Measurements from ENCODE around the gene PCNX3.
A peak's percentile ranks its signal among the peaks of the same experiment; 100 is the strongest.

The PCNX3 gene

GRCh38 chr11:65616575-65617001 is 1.0 kb downstream of the PCNX3 start:
- Histone ChIP-seq H3K9me3 (ENCODE audit: control insufficient read depth, insufficient read depth, low read length) (no peaks in the 10 kb centered on the region), H3K9ac (ENCODE audit: low read depth, low read length) (peak overlapping the region; percentile 68; the same call in 1 of the 2 replicates), H3K4me1 (ENCODE audit: insufficient read depth, low read length) (peaks cover 12% of the 10 kb centered on the region; the same call in 1 of the 2 replicates), H3K36me3 (ENCODE audit: insufficient read depth, low read length) (peaks cover 10% of the 10 kb centered on the region; the same call in 1 of the 2 replicates)

- Histone ChIP-seq H3K4me1 (ENCODE audit: insufficient read depth, low read length) (peaks cover 5% of the 10 kb centered on the region; the same call in 1 of the 2 replicates), H3K36me3 (ENCODE audit: insufficient read depth, low read length) (peaks cover 15% of the 10 kb centered on the region), H3K9me3 (ENCODE audit: control insufficient read depth, insufficient read depth, low read length) (no peaks in the 10 kb centered on the region), H3K9ac (ENCODE audit: low read depth, low read length) (no peak overlapping the region)
Observed at GRCh38 chr11:65617136-65617850, 1.7 kb downstream of the PCNX3 start.

- H3K36me3 ChIP-seq (ENCODE audit: insufficient read depth, low read length), result peaks cover 16% of the 10 kb centered on the region
- no peak overlapping the region for H3K9ac ChIP-seq (ENCODE audit: low read depth, low read length)
- H3K4me1 ChIP-seq (ENCODE audit: insufficient read depth, low read length), result no peaks in the 10 kb centered on the region
- H3K9me3 ChIP-seq (ENCODE audit: control insufficient read depth, insufficient read depth, low read length), result no peaks in the 10 kb centered on the region
Observed at GRCh38 chr11:65617990-65618751, 2.6 kb downstream of the PCNX3 start.

- Histone ChIP-seq H3K4me1 (ENCODE audit: insufficient read depth, low read length) (no peaks in the 10 kb centered on the region), H3K9ac (ENCODE audit: low read depth, low read length) (no peak overlapping the region), H3K9me3 (ENCODE audit: control insufficient read depth, insufficient read depth, low read length) (no peaks in the 10 kb centered on the region), H3K36me3 (ENCODE audit: insufficient read depth, low read length) (peaks cover 16% of the 10 kb centered on the region)
Observed at GRCh38 chr11:65618763-65619162, 3.2 kb downstream of the PCNX3 start.

GRCh38 chr11:65619281-65619928 is 3.8 kb downstream of the PCNX3 start:
- H3K9ac ChIP-seq (ENCODE audit: low read depth, low read length), result no peak overlapping the region
- H3K36me3 ChIP-seq (ENCODE audit: insufficient read depth, low read length), result peaks cover 16% of the 10 kb centered on the region
- no peaks in the 10 kb centered on the region for H3K4me1 ChIP-seq (ENCODE audit: insufficient read depth, low read length)
- H3K9me3 ChIP-seq (ENCODE audit: control insufficient read depth, insufficient read depth, low read length), result no peaks in the 10 kb centered on the region

GRCh38 chr11:65620666-65621065 is 5.1 kb downstream of the PCNX3 start:
- no peaks in the 10 kb centered on the region for H3K4me1 ChIP-seq (ENCODE audit: insufficient read depth, low read length)
- H3K9me3 ChIP-seq (ENCODE audit: control insufficient read depth, insufficient read depth, low read length), result no peaks in the 10 kb centered on the region
- peaks cover 16% of the 10 kb centered on the region for H3K36me3 ChIP-seq (ENCODE audit: insufficient read depth, low read length)
- no peak overlapping the region for H3K9ac ChIP-seq (ENCODE audit: low read depth, low read length)

GRCh38 chr11:65621460-65621859 is 5.9 kb downstream of the PCNX3 start:
- H3K9me3 ChIP-seq (ENCODE audit: control insufficient read depth, insufficient read depth, low read length), result no peaks in the 10 kb centered on the region
- peaks cover 17% of the 10 kb centered on the region for H3K36me3 ChIP-seq (ENCODE audit: insufficient read depth, low read length)
- H3K9ac ChIP-seq (ENCODE audit: low read depth, low read length), result no peak overlapping the region

GRCh38 chr11:65622011-65622410 is 6.4 kb downstream of the PCNX3 start:
- no peaks in the 10 kb centered on the region for H3K4me1 ChIP-seq (ENCODE audit: insufficient read depth, low read length)
- H3K36me3 ChIP-seq (ENCODE audit: insufficient read depth, low read length), result peaks cover 22% of the 10 kb centered on the region
- no peaks in the 10 kb centered on the region for H3K9me3 ChIP-seq (ENCODE audit: control insufficient read depth, insufficient read depth, low read length)
- H3K9ac ChIP-seq (ENCODE audit: low read depth, low read length), result no peak overlapping the region

More at GRCh38 chr11:65621460-65621859, 5.9 kb downstream of the PCNX3 start:
- H3K4me1 ChIP-seq (ENCODE audit: insufficient read depth, low read length), result no peaks in the 10 kb centered on the region

GRCh38 chr11:65623177-65623576 is 7.6 kb downstream of the PCNX3 start:
- Histone ChIP-seq H3K4me1 (ENCODE audit: insufficient read depth, low read length) (no peaks in the 10 kb centered on the region), H3K9me3 (ENCODE audit: control insufficient read depth, insufficient read depth, low read length) (no peaks in the 10 kb centered on the region), H3K9ac (ENCODE audit: low read depth, low read length) (no peak overlapping the region), H3K36me3 (ENCODE audit: insufficient read depth, low read length) (peaks cover 21% of the 10 kb centered on the region)

GRCh38 chr11:65623852-65624616 is 8.5 kb downstream of the PCNX3 start:
- Histone ChIP-seq H3K4me1 (ENCODE audit: insufficient read depth, low read length) (no peaks in the 10 kb centered on the region), H3K36me3 (ENCODE audit: insufficient read depth, low read length) (peaks cover 21% of the 10 kb centered on the region), H3K9ac (ENCODE audit: low read depth, low read length) (no peak overlapping the region), H3K9me3 (ENCODE audit: control insufficient read depth, insufficient read depth, low read length) (no peaks in the 10 kb centered on the region)

- H3K36me3 ChIP-seq (ENCODE audit: insufficient read depth, low read length), result peaks cover 26% of the 10 kb centered on the region
Observed at GRCh38 chr11:65624931-65625627, 9.5 kb downstream of the PCNX3 start.

GRCh38 chr11:65625628-65626342 is 10.2 kb downstream of the PCNX3 start:
- Histone ChIP-seq H3K36me3 (ENCODE audit: insufficient read depth, low read length) (peaks cover 26% of the 10 kb centered on the region), H3K9ac (ENCODE audit: low read depth, low read length) (no peak overlapping the region), H3K4me1 (ENCODE audit: insufficient read depth, low read length) (no peaks in the 10 kb centered on the region), H3K9me3 (ENCODE audit: control insufficient read depth, insufficient read depth, low read length) (no peaks in the 10 kb centered on the region)

More at GRCh38 chr11:65624931-65625627, 9.5 kb downstream of the PCNX3 start:
- H3K4me1 ChIP-seq (ENCODE audit: insufficient read depth, low read length), result no peaks in the 10 kb centered on the region
- no peak overlapping the region for H3K9ac ChIP-seq (ENCODE audit: low read depth, low read length)
- no peaks in the 10 kb centered on the region for H3K9me3 ChIP-seq (ENCODE audit: control insufficient read depth, insufficient read depth, low read length)

- Histone ChIP-seq H3K4me1 (ENCODE audit: insufficient read depth, low read length) (no peaks in the 10 kb centered on the region), H3K9ac (ENCODE audit: low read depth, low read length) (no peak overlapping the region), H3K9me3 (ENCODE audit: control insufficient read depth, insufficient read depth, low read length) (no peaks in the 10 kb centered on the region), H3K36me3 (ENCODE audit: insufficient read depth, low read length) (peaks cover 20% of the 10 kb centered on the region)
Observed at GRCh38 chr11:65627202-65627601, 11.6 kb downstream of the PCNX3 start.
